Left hindlimb (tissue), 1 donor: Measurements from ENCODE around the gene RGL1.
A peak's percentile ranks its signal among the peaks of the same experiment; 100 is the strongest.
"Not testable (repeated sequence)": the region's sequence is repeated elsewhere in the genome, so short reads cannot be mapped to it uniquely, and the experiment has no call there.

Experiments used
- DNase-seq: peaks from one replicate; pipeline ENCODE4 v3.0.0-alpha.2; 2018

Gene RGL1

GRCh38 chr1:183804916-183805841 is at the start of gene RGL1:
Gene RGL1, plus strand, starts transcription at chr1:183805120. Its CDS starts 178 bp downstream, at chr1:183805298.
- peak; percentile 88 for DNase-seq

DNA sequence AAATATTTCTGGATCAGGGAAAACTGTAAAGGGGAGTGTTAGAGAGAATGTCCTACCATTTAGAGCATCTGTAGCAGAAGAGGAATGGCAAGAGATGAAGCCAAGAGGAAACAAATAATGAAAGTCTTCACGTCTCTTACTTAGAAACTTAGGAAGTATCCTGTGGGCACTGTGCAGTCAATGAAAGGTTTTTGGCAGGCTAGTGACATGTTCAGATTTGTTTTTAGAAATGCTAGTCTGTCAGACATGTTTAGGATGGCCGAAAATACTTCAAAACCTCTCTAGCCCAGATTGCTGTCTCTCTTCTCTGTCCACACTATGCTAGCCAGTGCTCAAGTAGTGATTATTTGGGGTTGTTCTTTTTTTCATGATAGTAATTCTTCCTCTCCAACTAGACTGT is 48.6 kb upstream of the RGL1 start:
- DNase-seq: no peak

GRCh38 chr1:183757061-183757460 is 47.9 kb upstream of the RGL1 start:
- DNase-seq: no peak

DNA sequence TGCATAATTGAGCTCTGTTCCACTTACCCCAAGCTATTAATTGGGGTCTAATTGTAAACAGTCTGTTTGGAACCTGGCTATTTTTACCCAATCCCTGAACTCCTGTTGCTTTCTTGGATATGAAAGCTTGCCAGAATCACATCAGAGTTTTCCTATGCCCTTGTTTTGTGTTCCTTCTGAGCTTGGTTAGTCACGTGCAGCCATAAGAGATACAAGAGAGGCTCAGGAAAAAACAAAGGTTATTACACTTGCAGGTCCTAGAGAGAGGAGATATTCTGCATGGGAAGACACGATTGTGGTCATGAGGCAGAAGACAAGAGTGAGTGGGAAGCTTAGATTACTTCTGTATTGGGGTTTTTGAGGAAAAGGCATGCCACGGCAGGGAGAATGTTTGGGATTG is 46.0 kb upstream of the RGL1 start:
- DNase-seq: no peak

GRCh38 chr1:183760661-183761060 is 44.3 kb upstream of the RGL1 start:
- DNase-seq: no peak

DNA sequence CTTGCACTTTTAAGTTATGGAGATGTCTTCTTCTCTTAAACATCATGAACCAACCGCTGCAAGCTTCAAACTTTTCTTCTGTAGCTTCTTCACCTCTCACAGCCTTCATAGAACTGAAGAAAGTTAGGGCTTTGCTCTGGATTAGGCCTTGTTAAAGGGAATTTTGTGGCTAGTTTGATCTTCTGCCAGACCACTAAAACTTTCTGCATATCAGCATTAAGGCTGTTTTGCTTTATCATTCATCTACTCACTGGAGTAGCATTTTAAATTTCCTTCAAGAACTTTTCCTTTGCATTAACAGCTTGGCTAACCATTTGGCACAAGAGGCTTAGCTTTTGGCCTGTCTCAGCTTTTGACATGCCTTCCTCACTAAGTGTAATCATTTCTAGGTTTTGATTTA is 43.0 kb upstream of the RGL1 start:
- no peak for DNase-seq

- not testable (repeated sequence) for DNase-seq
Measured at GRCh38 chr1:183762856-183763255, 42.1 kb upstream of the RGL1 start.

DNA sequence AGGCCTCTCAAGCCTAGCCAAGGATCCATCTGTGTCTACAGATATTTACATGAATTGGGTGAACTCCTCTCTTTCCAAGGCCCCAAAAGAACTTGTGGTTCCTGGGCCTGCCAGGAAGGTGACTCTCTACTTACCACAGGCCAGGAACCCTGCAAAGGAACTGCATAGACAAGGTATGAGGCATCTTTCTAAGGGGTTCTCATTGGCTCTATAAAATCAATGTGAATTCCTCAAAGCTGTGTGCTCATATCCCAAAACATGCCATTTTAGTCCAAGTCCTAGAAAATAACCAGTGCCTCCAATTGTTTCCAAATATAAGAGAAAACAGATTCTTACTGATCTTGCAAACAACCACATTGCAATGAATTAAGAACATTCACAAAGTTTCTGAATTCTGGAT is 39.9 kb upstream of the RGL1 start:
- no peak for DNase-seq

GRCh38 chr1:183769956-183770815 is 34.7 kb upstream of the RGL1 start:
- DNase-seq: no peak

GRCh38 chr1:183770816-183771128 is 34.1 kb upstream of the RGL1 start:
- DNase-seq: no peak

- DNase-seq: no peak
Measured at GRCh38 chr1:183773482-183774274, 31.2 kb upstream of the RGL1 start.

DNA sequence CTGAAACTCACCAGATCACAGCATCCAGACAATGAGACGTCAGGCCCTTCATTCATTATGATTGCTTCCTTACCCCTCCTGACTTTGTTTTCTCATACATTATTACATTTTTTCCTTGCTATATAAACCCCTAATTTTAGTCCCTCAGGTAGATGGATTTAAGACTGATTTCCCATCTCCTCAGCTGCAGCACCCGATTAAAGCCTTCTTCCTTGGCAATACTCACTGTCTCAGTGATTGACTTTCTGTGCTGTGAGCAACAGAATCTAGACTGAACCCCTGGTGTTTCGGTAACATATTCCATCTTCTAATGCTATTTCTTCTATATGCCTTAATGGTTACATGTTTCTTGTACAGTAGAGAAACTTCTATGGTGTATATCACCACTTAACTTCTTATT is 30.0 kb upstream of the RGL1 start:
- DNase-seq: no peak

GRCh38 chr1:183776731-183777130 is 28.2 kb upstream of the RGL1 start:
- DNase-seq: no peak

- DNase-seq: no peak
Measured at GRCh38 chr1:183777328-183777727, 27.6 kb upstream of the RGL1 start.

GRCh38 chr1:183778045-183778444 is 26.9 kb upstream of the RGL1 start:
- DNase-seq: peak; percentile 40

DNA sequence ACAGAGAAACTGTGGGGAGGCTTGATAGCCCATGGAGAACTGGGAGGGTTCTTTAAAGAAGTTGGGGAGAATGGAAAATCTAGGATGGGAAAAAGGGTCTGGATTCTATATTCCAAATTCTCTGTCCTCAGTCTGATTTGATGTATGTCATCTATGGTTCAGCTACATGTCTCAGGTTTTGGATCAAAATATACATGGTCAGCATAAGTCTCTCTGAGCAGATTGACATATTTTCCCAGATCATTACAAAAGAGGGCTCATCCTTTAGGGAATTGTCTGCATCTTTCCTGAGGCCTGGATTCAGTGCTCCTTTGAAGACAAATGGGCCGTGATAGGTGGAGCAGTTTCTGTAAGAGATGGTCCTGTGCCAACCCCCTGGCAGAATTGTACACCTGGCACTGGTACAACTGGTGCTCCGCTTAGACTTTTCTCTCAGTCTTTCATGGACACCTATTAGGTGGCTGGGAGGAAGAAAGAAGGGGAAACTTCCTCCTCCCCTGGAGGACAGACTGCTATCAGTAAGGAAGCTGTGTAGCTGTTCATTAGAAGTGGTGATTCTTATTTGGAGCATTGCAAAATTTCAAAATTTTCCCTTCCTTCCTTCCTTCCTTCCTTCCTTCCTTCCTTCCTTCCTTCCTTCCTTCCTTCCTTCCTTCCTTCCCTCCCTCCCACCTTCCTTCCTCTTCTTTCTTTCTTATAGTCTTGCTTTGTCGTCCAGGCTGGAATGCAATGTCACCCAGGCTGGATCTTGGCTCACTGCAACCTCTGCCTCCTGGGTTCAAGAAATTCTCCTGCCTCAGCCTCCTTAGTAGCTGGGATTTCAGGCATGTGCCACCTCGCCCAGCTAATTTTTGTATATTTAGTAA is 26.1 kb upstream of the RGL1 start:
- DNase-seq: no peak

GRCh38 chr1:183780159-183780558 is 24.8 kb upstream of the RGL1 start:
- DNase-seq: no peak

DNA sequence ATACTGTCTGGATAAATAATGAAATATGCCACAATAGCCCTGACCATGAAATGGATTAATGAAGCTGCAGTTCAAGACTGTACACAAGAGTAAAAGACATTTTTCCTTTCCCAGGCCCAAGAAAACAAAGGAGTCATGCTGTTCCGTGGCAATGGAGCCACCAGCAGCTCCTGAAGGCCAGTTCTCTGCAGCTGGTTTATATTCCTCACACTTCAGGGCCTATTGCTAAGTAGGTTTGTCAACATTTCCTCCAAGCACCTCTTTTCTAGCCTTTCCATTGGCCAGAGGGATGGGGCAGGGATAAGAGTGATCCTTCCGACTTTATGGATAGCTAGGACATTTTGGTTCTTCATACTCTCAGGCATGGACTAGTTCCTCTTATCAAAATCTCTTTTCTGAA is 24.2 kb upstream of the RGL1 start:
- DNase-seq: no peak

GRCh38 chr1:183783342-183783741 is 21.6 kb upstream of the RGL1 start:
- no peak for DNase-seq

GRCh38 chr1:183783767-183784637 is 20.9 kb upstream of the RGL1 start:
- DNase-seq: peak; percentile 87

DNA sequence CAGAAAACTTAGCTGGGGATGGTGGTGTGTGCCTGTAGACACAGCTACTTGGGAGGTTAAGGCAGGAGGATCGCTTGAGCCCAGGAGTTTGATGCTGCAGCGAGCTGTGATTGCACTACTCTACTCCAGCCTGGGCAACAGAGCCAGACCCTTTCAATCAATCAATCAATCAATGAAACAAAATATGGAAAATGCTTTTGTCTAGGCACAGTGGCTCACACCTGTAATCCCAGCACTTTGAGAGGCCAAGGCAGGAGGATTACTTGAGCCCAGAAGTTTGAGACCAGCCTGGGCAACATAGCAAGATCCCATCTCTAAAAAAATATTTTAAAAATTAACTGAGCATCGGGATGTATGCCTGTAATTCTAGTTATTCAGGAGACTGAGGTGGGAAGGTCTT is 19.0 kb upstream of the RGL1 start:
- DNase-seq: not testable (repeated sequence)
